EL (cell line): Measurements from ENCODE around the gene C1orf116.
"Not testable (repeated sequence)": the region's sequence is repeated elsewhere in the genome, so short reads cannot be mapped to it uniquely, and the experiment has no call there.

Source experiments
- DNase-seq: peaks from one replicate; pipeline ENCODE4 v3.0.0-alpha.2; 2016

Gene C1orf116

DNA sequence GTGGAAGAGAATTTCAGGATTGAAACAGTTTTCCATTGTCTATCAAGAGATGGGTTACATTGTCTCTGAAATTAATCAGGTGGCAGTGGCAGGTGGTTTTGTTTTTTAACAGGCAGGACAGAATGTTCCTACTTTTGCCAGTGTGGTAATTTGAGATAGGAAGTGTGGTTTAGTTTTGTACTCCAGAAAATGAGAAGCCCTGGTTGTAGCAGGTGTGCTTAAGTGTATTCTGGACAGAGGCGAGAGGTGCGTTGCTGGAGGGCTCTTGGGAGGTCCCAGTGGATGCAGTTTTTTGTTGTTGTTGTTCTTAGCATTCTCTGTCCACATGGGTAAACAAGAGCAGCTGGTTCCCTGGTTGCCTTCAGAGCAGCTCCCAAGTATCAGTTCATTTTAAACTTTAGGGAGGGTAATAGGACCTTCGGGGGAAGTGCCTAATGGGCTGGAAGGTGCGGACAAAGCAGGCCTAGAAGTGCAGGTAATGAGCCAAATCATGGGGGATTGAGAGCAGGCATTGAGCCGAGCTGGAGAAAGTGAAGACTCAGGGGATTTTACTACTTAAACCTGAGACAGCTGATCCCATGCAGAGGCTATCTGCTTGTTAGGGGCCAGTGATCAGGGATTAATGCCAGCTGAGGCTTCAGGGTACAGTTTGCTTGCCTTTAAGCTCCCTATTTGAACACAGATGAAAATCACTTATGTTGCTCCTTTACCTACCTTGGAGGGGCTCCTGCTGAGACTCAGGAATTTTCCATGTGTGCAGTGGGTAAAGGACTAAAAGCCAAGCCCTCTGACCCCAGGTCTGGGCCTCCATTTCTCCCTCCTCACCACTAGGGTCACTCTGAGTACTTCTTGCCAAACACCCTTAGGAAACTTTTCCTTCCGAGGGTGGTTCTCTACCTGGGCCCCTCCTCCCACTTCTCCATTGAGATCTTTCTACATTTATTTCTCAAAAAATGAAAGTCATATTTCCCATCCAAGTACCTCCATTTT lies 26.6 kb upstream of the C1orf116 start:
- DNase-seq: no peak

DNA sequence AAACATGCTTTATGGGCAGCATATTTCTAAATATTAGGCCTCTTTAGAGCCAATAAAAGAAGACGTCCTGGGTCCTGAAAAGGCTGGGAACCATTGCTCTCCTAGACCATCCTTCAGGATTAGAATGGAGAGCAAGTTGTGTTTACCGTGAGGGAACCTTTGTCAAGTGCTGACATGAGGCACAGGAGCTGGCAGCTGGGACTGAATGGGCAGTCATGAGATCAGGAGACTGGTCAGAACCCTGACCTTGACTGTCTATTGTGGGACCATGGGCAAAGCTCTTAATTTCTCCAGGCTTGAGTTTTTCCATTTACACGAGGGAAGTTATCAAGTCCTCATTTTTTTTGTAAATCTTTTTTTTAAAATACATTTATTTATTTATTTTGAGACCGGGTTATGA lies 25.7 kb upstream of the C1orf116 start:
- no peak for DNase-seq

DNA sequence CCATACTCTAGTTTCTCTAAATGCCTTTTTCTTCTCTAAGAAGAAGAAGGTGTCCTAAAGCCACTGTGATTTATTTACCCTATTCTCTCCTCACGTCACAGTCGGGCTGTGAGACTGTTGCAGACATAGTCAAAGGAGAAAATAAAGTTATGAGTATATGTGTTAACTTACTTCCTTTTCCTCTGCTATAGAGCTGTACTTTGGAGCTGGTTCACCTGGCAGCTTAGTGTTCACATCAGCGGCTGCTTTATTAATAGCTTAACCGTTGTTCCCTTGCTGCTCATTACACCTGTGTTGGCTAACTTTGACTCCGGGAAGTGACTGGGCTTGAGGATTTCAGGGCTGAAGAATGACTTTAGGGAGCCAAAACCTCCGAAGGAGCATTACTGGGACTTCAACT lies 24.1 kb upstream of the C1orf116 start:
- DNase-seq: no peak

DNA sequence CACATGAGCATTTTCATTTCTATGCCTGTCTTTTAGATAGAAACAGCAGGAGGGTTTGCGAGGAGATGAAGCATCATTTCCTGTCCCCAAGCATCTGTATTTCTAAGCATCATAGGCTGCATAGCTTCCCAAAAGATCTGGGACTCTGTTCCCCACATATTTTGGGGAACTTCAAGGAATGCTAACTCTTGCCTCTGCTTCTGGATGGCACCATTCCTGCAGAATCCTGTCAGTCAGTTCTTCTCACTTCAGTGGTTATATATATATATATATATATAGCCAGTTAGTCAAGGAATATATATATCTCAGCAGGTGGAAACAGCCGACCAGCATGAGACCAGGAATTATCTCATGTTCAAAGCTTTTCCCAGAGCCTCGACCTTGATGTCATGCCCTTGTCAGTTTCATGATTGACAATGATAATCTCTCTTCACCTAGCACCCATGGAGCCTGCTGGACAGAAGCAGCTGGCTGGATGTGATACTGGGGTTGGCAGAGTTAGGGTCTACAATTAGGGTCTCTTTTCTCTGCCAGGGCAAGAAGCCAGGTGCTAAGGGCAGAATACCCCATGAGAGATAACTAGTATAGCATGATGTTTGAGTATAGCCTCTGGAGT lies 22.9 kb upstream of the C1orf116 start:
- no peak for DNase-seq

DNA sequence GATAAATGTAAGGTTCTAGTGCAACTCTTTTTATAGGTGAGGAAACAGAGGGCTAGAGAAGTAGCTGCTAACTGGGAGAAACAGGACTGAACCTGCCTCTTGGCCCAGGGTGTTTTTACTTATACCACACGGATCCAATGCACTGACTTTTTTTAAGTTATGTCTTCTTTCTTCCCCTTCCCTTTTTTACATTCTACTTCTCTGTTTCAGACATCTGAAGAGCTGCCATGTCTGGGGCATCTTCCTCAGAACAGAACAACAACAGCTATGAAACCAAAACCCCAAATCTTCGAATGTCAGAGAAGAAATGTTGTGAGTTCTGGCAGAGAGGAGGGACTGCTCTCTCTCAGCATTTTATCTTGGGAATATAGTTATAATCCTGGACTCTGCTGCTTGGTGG lies 21.9 kb upstream of the C1orf116 start:
- no peak for DNase-seq

DNA sequence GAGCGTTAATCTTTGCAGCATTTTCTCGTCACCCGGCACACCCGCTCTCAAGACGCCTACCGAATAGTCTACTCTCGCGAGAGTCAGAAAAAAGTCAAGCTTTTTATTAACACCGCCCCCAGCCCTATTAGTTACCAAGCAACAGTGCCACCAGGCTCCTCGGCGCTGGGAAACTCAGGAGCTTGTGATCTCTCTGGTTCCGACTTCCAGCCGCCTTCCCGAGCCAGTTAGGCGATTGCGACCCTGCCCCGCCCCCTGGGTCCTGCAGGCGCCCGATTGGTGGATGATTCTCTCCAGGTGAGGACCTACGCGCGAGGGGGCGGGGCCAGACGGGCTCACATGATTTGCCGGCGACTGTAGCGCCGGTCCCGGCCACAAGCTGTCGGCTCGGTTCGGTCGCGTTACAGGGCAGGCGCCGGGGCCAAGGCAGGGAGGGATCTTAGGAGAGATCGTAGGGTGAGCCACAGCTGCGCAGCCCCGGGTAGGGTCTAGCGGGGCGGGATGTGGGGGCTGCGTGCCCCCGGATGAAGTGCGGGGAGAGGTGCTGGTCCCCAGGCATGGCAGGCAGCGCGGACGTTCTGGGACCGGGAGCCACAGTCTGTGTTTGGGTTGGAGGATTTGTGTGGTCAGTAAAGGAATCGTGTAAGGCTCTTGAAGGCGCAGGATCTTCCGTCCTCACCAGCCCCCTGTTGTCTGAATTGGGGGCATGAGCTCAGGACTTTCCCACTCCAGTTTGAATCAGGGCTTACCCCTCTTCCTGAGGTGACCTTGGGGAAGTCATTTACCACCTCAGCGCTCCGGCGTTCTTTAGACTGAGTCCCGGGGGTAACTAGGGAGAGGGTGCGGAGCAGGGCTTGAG lies 20.6 kb upstream of the C1orf116 start, which contains the start of gene PFKFB2:
Gene PFKFB2 (plus strand): TSS at position 365 of the 859 bp plus-strand sequence. CDS start 1,443 bp downstream, outside the sequence.
- peak; percentile 92 for DNase-seq

DNA sequence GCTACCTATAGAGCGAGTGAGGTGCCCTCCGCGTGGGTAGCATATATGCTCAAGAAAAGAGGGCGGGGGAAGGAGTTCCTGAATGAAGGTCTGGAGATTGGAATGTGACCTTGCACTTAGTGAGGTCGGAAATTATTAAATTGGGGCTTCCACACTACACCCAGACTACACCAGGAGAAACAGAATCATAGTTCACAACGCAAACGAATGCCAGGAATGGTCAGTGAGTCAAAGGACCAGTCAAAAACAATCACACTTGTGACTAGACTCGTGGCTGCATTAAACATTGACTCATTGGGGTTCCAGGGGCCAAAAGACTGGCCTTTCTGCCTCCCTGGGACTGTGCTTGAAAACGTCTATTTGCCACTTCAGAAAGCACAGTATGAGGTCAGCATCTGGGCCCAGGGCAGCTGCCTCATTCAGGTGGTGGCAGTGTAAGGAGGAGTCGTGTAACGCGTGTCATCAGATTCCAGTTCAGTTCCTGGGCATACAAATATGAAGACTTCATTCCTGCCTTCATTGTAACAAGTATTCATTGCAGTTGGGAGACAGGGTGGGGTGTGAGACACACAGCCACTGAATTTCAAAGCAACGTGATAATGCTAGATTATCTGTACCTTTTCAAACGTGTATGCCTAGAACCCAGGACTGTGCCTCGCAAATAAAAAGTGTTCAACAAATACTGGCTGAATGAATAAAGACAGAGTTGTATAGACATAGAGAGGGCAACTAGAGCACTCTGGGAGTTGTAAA lies 18.8 kb upstream of the C1orf116 start, which contains the start of gene YOD1:
Gene YOD1 (minus strand): TSS at position 18 of the 753 bp plus-strand sequence. CDS start 178 bp downstream, outside the sequence.
- peak; percentile 70 for DNase-seq

DNA sequence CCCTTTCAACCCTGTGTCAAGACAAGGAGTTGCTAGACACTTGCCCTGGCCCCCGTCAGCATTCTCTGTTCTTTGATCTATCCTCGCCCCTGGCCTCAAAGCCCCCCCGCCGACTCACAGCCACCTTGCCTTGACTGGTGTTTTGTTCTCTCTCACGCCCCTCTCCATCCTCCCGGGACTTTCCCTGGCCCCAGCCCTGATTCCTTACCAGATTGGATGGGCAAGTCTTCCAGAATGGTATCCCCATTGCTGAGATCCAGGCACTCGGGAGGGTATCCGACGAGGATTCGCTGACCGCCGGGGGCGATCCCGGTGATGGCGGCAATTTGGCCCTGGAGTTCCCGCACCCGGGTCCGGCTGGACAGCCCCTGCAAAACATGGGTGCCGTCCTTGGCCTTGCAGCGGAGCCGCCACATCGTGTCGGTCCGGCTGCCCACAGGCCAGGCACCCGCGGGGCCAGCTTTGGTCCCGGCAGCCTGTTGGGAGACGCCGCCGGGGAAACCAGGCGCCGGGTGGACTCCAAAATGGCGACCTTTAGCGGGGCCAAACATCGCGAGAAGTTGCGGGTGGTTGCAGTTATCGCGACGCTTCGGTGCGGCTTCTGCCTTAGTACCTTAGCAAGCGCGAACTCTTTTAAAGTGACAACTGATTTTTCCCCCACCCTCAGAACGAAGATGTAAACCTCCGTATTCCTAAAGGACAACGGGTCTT lies 18.1 kb upstream of the C1orf116 start:
- peak; percentile 90 for DNase-seq

DNA sequence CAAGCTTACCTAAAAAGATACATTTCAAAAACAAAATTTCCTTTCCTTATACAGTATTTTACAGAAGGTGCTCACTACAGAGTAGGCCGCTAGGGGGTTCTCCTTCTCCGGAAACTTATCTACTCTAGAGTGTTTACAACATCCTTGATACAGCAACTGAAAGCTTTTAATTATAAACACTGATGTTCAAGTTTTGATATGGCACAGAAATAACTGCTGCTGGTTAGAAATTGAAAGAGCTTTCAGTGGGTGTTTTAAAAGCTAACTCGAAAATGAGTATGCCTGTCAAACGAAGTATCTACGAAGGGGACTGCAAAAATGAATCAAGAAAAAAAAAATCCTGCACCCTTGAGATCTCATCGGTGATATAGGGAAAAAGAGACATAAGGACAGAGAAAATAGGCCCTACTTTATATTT lies 17.4 kb upstream of the C1orf116 start:
- peak; percentile 55 for DNase-seq

DNA sequence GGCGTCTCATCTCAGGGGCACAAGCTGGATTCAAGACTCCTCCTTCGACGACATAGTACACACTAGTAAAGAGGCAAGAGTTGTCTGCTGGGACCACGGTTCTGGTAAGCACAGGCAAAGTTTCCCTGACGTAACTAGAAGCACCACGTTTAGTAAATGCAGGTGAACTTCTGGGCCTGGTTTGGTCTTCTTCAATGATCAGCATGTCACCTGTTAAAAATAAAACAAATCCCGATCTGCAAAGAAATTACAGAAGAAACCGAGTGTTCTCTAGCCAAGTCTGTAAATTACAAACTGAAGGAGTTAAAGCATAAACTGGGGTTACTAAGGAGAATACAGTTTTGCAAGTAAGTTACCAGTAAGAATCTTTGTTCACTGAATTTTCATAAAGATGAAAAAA lies 17.0 kb upstream of the C1orf116 start:
- DNase-seq: no peak

DNA sequence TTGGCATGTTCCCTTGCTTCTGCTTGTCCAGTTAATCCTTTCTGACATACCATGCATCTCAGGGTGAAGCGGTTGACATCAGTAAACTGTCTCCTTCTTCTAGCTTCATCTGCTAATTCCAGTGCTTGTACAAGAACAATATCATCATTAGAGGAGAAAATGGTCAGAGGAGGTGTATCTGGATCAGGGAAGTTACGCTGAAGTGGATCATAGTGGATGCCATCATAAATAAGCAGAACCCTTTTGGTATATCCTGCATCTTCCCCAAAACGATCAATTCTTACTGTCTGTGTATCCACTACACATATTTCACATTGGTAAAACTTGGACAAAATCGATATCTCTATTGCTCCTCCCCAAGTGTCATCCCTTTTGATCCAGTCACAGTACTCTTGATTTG lies 16.5 kb upstream of the C1orf116 start:
- DNase-seq: no peak

DNA sequence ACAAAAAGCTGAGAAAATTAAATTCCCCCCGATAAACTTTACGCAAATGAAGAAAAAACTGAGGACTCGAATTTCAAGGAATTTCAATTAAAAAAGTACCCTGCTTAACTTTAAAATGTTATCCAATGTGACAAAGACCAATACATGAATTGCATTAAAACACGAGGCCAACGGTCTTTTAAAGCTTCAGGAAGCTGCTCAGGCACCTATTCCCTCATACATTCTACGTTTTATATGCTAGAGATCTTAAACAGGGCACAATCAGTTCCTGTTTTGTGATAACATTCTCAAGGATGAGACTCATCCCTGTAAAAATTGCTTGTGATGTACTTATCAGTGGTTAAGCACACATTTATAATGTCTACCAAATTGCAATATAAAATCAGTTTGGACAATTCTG lies 15.5 kb upstream of the C1orf116 start:
- no peak for DNase-seq

DNA sequence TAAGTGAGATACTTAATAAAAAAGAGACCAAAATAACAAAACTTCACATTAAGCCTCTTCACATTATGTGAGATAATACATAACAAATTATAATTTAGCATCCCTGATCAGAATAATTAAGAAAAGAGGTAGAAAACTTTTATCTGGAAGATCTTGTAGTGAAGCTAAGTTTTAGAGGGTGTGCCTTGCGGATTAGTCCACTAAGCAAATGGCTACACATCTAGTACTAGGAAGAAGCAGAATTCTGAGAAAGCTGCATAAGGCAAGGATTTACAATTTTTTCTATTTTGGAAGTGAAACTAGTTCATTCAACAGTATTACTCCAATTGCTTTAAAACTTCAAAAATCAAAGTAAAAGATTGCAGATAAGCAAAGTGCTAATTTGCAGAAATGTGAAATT lies 14.9 kb upstream of the C1orf116 start:
- no peak for DNase-seq

DNA sequence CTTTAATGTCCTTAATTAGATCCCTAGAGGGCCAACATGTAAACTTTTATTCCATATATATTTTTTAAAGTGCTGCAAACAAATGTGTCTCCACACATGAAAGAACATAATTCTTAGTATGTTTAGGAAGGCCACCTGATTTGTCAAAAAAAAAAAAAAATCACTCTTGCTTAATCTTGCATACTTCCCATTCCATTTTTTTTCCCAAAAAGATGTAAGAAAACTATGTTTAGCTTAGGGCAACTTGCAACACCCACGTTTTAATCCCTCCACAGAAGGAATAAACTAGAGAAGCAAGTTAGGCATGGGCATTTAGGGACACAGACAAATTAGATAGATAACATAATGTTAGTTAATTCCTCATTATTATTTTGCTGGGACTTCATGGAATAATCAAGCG lies 12.9 kb upstream of the C1orf116 start:
- DNase-seq: no peak

DNA sequence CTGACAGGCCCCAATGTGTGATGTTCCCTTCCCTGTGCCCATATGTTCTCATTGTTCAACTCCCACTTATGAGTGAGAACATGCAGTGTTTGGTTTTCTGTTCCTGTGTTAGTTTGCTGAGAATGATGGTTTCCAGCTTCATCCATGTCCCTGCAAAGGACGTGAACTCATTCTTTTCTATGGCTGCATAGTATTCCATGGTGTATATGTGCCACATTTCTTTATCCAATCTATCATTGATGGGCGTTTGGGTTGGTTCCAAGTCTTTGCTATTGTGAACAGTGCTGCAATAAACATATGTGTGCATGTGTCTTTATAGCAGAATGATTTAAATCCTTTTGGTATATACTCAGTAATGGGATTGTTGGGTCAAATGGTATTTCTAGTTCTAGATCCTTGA lies 8.8 kb upstream of the C1orf116 start:
- not testable (repeated sequence) for DNase-seq

DNA sequence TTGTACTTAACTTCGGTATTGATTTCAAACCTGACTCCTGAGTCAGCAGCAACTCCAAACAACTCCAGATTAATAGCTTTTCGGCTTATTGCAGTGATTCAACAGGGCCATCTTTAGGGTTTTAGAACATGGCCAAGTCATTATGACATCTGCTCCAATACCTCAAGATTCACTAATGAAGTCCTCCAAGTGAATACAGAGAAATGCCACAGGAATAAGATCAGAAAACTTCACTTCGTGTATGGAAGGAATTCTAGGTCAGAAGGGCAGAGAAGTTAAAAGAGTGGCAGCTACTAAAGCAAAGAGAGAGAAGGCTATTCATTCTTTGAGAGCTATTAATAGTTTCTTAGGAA lies 7.6 kb upstream of the C1orf116 start:
- DNase-seq: peak; percentile 77

DNA sequence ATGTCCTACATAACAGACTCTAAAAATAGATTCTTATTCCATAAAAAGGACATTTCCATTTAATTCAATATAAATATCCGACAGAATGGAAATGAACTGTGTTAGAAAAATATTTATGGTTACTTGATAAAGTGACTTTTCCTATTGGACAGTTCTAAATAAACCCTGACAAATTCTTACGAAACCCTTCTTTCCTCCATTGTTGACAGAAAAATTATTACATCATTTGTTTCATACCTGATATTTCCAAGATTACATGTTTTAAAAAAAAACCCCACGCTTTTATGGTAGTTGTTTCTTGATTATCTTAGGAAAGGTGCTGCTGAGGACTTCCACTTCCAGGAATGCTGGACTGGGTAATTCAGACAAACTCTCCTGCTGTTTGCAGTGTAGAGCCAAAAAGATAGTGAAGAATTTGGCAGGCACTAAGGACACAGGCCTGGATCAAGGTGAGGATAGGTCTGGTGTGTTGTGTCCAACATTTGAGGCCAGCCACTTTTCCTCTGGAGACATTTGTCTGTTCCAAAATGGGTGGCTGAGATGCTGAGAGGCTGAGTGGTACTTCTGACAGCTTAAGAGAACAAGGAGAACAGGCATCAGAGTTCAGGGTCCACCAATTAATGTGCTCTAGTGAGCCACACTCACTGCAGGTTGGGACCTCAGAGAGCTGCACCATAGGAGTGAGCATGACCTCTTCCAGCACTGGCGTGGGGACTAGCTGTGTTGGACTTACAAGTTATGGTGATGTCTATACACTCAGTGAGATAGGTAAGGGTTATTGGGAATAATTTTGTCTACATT lies 7.0 kb upstream of the C1orf116 start:
- DNase-seq: no peak

DNA sequence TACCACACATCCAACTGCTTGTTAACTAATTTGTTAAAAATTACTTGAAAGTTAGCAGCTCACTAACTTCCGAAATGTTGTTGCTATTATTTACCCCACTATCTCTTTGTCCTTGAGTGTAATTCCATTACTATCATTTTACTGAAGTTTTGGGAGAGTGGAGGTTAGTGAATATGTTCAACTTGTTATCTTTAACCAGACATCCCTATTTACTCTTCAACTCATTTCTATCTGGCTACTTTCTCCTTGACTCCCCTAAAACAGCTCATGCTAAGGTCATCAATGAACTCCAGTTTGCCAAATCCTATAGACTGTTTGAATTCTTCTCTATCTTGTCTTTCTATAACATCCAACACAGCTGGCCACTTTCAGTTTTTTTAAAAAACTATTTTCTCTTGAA lies 4.3 kb upstream of the C1orf116 start:
- DNase-seq: no peak

DNA sequence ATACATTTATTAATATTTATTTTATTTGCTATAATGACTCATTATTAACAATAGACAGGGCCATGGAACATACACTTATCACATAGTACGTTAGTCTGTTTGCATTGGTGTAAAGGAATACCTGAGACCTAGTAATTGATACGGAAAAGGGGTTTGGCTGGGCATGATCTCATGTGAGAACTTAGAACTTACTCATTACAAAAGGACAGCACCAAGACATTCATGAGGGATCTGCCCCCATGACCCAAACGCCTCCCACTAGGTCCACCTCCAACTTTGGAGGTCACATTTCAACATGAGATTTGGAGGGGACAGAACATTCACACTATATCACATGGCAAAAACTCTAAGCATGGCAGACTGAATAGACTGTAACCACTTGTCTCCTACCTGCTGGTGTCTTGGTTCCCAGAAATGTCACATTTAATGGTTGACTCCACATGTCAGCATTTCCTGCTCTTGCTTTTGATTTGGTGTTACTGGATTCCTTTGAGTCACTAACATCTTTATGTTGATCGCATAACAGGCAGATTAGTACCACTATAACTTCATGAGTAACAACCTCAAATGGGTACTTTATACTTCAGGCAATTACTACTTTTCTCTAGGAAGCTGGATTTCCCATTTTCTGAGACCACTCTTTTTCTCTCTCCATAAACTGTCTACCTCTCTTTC lies 3.5 kb upstream of the C1orf116 start:
- no peak for DNase-seq

DNA sequence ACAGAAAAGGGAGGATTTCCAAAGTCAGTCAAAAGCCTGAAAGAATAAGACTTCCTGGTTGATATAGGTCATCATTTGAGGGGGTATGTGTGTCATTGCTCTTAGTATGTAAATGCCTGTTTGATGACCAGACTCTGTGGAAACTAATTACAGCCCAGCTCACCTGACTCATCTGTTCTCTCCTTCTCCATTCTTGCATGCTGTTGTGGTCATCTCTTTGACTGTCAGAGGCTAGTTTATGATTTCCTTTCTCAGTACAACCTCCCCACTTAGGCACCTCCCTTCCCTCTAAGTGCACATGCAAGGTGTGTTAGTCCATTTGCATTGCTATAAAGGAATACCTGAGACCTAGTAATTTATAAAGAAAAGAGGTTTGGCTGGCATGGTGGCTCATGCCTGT lies 2.4 kb upstream of the C1orf116 start:
- peak; percentile 85 for DNase-seq
